ENCODE measurements around the gene ZNHIT1.
A peak's percentile ranks its signal among the peaks of the same experiment; 100 is the strongest.

DNA sequence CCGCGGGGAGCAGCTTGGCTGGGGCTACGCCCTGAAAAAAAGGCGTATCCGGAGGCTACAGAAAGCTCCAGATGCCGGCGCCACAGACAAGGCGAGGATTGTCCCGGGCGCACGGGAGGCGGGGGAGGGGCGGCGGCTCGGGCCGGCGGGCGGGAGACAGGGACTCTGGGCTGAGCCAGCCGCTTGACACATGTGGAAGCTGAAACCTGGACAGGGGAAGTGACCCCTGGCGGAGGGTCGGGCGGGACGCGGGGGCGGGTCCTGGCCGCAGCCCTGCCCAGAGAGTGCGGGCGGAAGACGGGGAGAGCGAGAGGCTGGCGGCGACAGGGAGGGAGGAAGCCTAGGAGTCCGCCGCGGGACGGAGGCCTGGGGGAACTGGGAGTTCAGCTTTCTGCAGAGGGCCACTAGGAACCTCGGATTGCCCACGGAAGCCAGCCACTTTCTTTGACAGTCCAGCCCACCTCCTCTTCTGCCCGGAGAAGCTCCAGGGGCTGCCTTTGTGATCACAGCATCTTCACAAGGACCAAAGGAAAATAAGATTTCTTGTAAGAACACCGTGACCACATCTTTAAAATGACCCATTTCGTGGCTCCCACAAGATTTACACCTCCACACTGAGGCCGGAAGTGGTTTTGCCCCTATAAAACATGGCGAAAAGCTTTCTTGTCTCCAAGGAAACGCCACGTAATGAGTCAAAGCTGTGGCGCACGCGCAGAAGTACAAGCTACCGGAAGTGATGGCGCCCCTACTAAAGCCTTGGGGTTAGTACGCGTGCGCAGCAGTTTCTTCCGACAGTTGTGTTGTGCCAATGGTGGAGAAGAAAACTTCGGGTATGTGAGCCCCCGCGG is at the start of gene ZNHIT1, which contains the start of gene PLOD3:
- TF ChIP-seq POLR2AphosphoS5 (IDR thresholded peaks at IDR 0.05) (peak; percentile 98), POLR2A (IDR thresholded peaks at IDR 0.05) (peak; percentile 20)
- TF ChIP-seq, protein P1, sequence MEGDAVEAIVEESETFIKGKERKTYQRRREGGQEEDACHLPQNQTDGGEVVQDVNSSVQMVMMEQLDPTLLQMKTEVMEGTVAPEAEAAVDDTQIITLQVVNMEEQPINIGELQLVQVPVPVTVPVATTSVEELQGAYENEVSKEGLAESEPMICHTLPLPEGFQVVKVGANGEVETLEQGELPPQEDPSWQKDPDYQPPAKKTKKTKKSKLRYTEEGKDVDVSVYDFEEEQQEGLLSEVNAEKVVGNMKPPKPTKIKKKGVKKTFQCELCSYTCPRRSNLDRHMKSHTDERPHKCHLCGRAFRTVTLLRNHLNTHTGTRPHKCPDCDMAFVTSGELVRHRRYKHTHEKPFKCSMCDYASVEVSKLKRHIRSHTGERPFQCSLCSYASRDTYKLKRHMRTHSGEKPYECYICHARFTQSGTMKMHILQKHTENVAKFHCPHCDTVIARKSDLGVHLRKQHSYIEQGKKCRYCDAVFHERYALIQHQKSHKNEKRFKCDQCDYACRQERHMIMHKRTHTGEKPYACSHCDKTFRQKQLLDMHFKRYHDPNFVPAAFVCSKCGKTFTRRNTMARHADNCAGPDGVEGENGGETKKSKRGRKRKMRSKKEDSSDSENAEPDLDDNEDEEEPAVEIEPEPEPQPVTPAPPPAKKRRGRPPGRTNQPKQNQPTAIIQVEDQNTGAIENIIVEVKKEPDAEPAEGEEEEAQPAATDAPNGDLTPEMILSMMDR (IDR thresholded peaks at IDR 0.05): peak in 2 of 4 experiments; percentile 17 to 29

All from prostate gland (tissue), 2 donors.